CD4-positive, alpha-beta T cell treated with Interleukin-4 for 4 hours (primary cell): Measurements from ENCODE around the gene SETD7.
"Not testable (repeated sequence)": the region's sequence is repeated elsewhere in the genome, so short reads cannot be mapped to it uniquely, and the experiment has no call there.

ENCODE experiments used
- DNase-seq: peaks from one replicate; pipeline ENCODE4 v3.0.0-alpha.2; 2020

SETD7 gene

GRCh38 chr4:139508581-139509237, 47.3 kb downstream of the SETD7 start:
- no peak for DNase-seq

GRCh38 chr4:139506774-139507173, 49.2 kb downstream of the SETD7 start:
- DNase-seq, result no peak

DNA sequence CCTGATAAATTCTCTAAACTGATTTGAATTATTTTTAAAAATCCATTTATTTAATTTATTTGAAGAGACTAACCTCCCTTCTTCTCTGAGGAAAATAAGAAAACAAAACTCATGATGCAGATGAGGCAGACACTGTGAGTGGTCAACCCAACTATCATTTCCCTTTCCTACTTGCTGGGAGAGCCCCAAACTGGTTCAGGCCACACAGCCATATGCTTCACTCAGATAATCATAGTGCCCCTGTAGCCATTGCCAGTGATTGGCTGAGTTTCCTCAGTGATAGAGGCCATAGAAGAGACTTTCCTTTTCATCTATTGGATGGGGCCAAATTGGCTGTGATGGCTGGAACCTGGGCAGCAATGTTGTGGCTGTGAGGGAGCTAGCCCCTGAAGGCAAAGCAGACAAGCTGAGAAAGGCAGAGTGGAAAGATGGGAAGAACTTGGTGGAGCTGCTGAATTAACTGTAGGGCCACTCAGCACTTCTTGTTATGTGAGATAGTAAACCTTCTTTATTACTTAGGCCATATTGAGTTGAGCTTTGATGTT, 52.3 kb downstream of the SETD7 start:
- DNase-seq, result no peak

DNA sequence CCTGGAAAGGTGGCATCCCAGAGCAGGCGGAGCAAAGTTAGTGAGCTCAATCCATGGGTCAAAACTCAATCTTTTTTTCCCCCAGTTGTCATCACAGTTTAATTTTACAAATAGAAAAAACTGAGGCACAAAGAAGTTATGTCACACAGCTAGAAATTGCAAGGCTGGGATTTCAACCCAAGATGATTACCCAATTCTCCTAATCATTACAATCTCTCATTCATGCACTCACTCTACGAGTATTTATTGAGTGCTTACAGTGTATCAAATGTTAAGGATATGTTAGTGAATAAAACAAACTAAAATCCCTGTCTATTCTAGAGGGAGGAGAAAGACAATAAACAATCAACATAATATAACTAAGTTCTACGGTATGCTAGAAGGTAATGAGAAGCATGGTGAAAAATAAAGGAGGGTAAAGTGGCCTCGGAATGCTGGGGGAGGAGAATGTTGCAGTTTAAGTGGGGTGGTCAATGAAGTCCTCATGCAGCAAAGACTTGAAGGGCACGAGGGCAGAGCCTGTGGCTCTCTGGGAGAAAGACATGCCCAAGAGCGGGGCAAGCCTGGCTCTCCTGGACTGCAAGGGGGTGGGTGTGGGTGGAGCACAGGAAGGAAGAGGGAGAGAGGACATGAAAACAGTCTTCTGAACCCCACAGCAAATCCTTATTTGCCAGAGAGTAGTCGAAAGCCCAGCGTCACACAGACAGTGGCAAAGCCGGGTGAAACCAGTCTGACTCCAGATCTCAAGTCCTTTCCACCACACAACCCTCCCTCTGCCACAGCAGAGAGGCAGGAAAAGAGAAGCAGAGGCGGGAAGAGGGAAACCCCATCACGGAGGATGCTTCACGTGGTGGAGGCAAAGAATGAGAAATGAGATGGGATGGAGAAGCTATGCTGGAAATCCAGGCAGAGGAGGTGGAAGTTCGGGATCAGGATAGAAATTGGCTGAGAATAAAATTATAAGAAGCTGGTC, 53.8 kb downstream of the SETD7 start:
- DNase-seq, result no peak

- DNase-seq, result no peak
Measured at GRCh38 chr4:139501527-139501926, 54.5 kb downstream of the SETD7 start.

DNA sequence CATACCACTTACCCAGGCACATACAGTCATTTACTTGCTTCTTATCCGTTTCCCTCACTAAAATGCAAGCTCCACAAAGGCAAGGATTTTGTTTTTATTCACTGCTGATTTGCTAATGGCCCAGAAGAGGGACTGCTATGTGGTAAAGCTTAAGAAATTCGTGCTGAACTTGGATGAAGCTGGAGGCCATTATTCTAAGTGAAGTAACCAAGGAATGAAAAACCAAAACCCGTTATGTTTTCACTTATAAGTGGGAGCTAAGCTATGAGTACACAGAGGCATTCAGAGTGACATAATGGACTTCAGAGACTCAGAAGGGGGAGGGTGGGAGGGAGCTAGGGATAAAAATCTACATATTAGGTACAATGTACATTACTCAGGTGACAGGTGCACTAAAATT, 54.9 kb downstream of the SETD7 start:
- no peak for DNase-seq

GRCh38 chr4:139499186-139499585, 56.8 kb downstream of the SETD7 start:
- DNase-seq, result no peak

GRCh38 chr4:139493176-139493575, 62.8 kb downstream of the SETD7 start:
- DNase-seq, result no peak

GRCh38 chr4:139492429-139492828, 63.6 kb downstream of the SETD7 start:
- no peak for DNase-seq

- DNase-seq, result no peak
Measured at GRCh38 chr4:139489638-139490037, 66.4 kb downstream of the SETD7 start.

DNA sequence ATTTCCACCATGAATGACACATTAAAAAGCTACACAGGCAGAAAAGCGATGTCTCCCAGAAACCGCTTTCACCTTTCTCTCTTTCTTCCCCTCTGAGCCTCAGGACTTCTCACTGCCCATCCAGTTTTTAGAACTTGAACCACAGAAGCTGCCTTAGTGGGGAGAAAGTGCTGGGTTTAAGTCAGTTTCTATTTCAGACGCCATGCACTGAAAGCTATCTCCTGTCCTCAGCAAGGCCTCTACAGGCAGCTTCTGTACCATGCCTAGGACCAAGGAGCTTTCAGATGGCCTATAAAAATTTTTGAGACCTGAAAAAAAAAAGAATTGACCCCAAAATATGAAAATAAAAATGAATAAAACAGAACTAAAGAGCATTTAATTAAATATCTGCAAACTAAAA, 67.6 kb downstream of the SETD7 start:
- no peak for DNase-seq

DNA sequence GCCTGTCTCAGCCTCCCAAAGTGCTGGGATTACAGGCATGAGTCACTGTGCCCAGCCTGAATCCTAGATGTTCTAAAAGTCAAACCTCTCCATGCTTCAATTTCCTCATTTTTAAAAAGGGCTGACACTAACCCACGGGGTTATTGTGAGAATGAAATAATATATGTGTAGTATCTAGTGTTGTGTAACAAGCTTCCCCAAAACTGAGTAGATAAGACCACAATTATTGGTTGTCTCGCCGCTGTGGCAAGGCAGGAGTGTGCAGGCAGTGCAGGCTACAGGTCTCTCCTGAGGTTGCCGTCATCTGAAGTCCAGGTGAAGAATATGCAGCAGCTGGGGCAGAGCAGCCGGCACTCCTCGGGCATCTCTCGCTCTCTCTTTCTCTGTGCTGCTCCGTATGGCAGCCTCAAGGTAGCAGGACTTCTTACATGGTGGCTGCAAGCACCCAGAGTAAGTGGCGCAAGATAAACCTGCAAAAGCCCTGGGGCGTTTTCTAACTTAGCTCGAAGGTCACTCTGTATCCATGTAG, 71.2 kb downstream of the SETD7 start:
- DNase-seq, result no peak

DNA sequence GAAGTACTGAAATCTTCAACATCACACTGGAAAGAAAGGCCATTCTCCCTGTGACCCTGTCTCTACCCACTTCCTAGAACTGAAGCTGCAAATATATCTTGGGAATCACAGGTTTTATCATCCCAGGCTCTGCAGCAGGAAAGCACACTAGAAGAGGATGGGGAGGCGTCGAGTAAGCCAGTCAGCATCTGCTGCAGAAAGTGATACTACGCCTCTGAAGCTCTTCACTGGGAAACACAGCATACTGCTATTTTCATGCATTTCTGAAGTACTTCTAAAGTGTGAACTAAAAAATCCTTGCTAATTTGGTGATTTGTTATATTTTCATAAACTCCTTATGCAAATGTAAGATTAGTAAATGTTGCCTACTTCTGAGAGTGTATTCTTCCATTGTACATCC, 73.0 kb downstream of the SETD7 start:
- DNase-seq, result no peak

DNA sequence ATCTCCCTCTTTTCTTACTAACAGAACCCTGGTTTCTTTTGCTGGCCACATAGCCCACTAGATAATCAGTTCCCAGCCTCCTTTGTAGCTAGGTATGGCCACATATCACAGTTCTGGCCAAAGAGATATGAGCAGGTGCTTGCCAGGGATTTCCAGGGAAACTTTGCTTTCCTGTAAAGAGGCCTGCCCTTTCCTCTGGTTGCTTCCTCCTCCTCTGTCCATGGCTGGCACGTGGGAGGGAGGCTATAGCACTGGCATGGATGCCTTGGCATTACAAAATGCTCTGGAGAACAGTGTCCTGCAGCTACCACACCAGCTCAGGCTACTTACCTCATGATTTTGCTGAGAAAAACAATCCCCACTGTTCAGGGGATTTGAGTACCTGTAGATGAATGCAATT, 74.6 kb downstream of the SETD7 start:
- DNase-seq, result no peak

- no peak for DNase-seq
Measured at GRCh38 chr4:139476363-139476762, 79.7 kb downstream of the SETD7 start.

- DNase-seq, result no peak
Measured at GRCh38 chr4:139472852-139473251, 83.2 kb downstream of the SETD7 start.

GRCh38 chr4:139470997-139471665, 84.9 kb downstream of the SETD7 start:
- DNase-seq, result no peak

GRCh38 chr4:139470295-139470694, 85.7 kb downstream of the SETD7 start:
- no peak for DNase-seq

DNA sequence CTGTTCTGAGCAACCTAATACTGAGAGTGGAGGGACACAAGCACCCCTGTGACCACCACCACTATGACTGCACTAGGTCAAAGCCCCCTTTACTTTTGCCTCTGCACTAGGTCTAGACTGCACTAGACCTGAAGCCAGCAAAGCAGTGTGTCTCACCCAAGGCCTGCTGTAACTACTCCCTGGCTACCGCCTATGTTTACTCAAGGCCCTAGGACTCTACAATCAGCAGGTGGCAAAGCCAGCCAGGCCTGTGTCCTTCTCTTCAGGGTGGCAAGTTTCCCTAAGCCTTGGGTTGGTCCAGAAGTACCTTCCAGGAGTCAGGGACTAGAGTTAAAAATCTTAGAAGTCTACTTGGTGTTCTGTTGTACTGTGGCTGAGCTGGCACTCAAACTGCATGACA, 86.2 kb downstream of the SETD7 start:
- no peak for DNase-seq

- DNase-seq, result no peak
Measured at GRCh38 chr4:139469216-139469615, 86.8 kb downstream of the SETD7 start.

GRCh38 chr4:139468756-139469155, 87.3 kb downstream of the SETD7 start:
- not testable (repeated sequence) for DNase-seq

- DNase-seq, result no peak
Measured at GRCh38 chr4:139465922-139466321, 90.1 kb downstream of the SETD7 start.

DNA sequence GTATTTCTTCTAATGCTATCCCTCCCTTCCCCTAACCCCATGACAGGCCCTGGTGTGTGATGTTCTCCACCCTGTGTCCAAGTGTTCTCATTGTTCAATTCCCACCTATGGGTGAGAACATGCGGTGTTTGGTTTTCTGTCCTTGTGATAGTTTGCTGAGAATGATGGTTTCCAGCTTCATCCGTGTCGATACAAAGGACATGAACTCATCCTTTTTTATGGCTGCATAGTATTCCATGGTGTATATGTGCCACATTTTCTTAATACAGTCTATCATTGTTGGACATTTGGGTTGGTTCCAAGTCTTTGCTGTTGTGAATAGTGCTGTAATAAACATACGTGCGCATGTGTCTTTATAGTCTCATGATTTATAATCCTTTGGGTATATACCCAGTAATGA, 91.5 kb downstream of the SETD7 start:
- not testable (repeated sequence) for DNase-seq
